ENCODE measurements around the gene ATR.
"Not testable (repeated sequence)": the region's sequence is repeated elsewhere in the genome, so short reads cannot be mapped to it uniquely, and the experiment has no call there.

The ATR gene

GRCh38 chr3:142578329-142579223 is at the start of gene ATR:
ATR (minus strand) TSS chr3:142578733; CDS start chr3:142578704, 29 bp downstream.
- DNase-seq (ENCODE audit: low read depth in 2 of 3, low spot score in 2 of 3) = peak; percentile 79 to 92 (median 91)

GRCh38 chr3:142626971-142627370 is 48.4 kb upstream of the ATR start:
- DNase-seq (ENCODE audit: low read depth in 2 of 3, low spot score in 2 of 3) = no peak

- no peak for DNase-seq (ENCODE audit: low read depth in 2 of 3, low spot score in 2 of 3)
Observed at GRCh38 chr3:142625153-142625440, 46.6 kb upstream of the ATR start.

- DNase-seq (ENCODE audit: low read depth in 2 of 3, low spot score in 2 of 3) = no peak
Observed at GRCh38 chr3:142624341-142625152, 46.0 kb upstream of the ATR start.

- DNase-seq (ENCODE audit: low read depth in 2 of 3, low spot score in 2 of 3) = no peak
Observed at GRCh38 chr3:142623194-142623593, 44.7 kb upstream of the ATR start.

- DNase-seq (ENCODE audit: low read depth in 2 of 3, low spot score in 2 of 3) = no peak
Observed at GRCh38 chr3:142622405-142622804, 43.9 kb upstream of the ATR start.

- no peak for DNase-seq (ENCODE audit: low read depth in 2 of 3, low spot score in 2 of 3)
Observed at GRCh38 chr3:142618917-142619461, 40.5 kb upstream of the ATR start.

- no peak for DNase-seq (ENCODE audit: low read depth in 2 of 3, low spot score in 2 of 3)
Observed at GRCh38 chr3:142615171-142615570, 36.6 kb upstream of the ATR start.

- DNase-seq (ENCODE audit: low read depth in 2 of 3, low spot score in 2 of 3) = no peak
Observed at GRCh38 chr3:142614059-142614626, 35.6 kb upstream of the ATR start.

- DNase-seq (ENCODE audit: low read depth in 2 of 3, low spot score in 2 of 3) = no peak
Observed at GRCh38 chr3:142613491-142613890, 35.0 kb upstream of the ATR start.

- DNase-seq (ENCODE audit: low read depth in 2 of 3, low spot score in 2 of 3) = no peak
Observed at GRCh38 chr3:142611206-142611605, 32.7 kb upstream of the ATR start.

- DNase-seq (ENCODE audit: low read depth in 2 of 3, low spot score in 2 of 3) = no peak
Observed at GRCh38 chr3:142609136-142609535, 30.6 kb upstream of the ATR start.

- DNase-seq (ENCODE audit: low read depth in 2 of 3, low spot score in 2 of 3) = no peak
Observed at GRCh38 chr3:142608631-142609030, 30.1 kb upstream of the ATR start.

- no peak for DNase-seq (ENCODE audit: low read depth in 2 of 3, low spot score in 2 of 3)
Observed at GRCh38 chr3:142604940-142605339, 26.4 kb upstream of the ATR start.

GRCh38 chr3:142603386-142603705 is 24.8 kb upstream of the ATR start:
- DNase-seq (ENCODE audit: low read depth in 2 of 3, low spot score in 2 of 3) = not testable (repeated sequence)

GRCh38 chr3:142602619-142603385 is 24.3 kb upstream of the ATR start:
- DNase-seq (ENCODE audit: low read depth in 2 of 3, low spot score in 2 of 3) = no peak

GRCh38 chr3:142601713-142602112 is 23.2 kb upstream of the ATR start:
- DNase-seq (ENCODE audit: low read depth in 2 of 3, low spot score in 2 of 3) = no peak

GRCh38 chr3:142597906-142598305 is 19.4 kb upstream of the ATR start:
- DNase-seq (ENCODE audit: low read depth in 2 of 3, low spot score in 2 of 3) = no peak

- DNase-seq (ENCODE audit: low read depth in 2 of 3, low spot score in 2 of 3) = no peak
Observed at GRCh38 chr3:142596726-142597088, 18.2 kb upstream of the ATR start.

- DNase-seq (ENCODE audit: low read depth in 2 of 3, low spot score in 2 of 3) = peak; percentile 75 to 81 (median 81)
Observed at GRCh38 chr3:142595951-142596725, 17.6 kb upstream of the ATR start, which contains the start of gene PLS1. PLS1 (plus strand) TSS chr3:142596393; CDS start chr3:142664238, 67,845 bp downstream.
